Suprapubic skin (tissue), 4 donors: ENCODE data around the gene FAF2. TPM values are rescaled to one million over a fixed set of nuclear protein-coding genes. Genes with fewer than 3 reads are reported as not detected.

Experiments used
- DNase-seq, 2 donors: peaks; one replicate each; pipeline ENCODE4 v3.0.0-alpha.2; 2019; ENCODE audit warnings: low spot score in 2 of 2
- H3K27ac ChIP-seq: fragments of 200-600 bp; sonication (generic); one replicate; pipeline ENCODE4 v1.5.1; 2019
- H3K27me3 ChIP-seq: fragments of 200-600 bp; sonication (generic); one replicate; pipeline ENCODE4 v1.5.1; 2019
- H3K36me3 ChIP-seq: fragments of 200-600 bp; sonication (generic); one replicate; pipeline ENCODE4 v1.5.1; 2019
- H3K4me1 ChIP-seq: fragments of 200-600 bp; sonication (generic); one replicate; pipeline ENCODE4 v1.5.1; 2019
- H3K4me3 ChIP-seq: fragments of 200-600 bp; sonication (generic); one replicate; pipeline ENCODE4 v1.5.1; 2019; ENCODE audit warnings: mild to moderate bottlenecking
- H3K9me3 ChIP-seq: fragments of 200-600 bp; sonication (generic); one replicate; pipeline ENCODE4 v1.5.1; 2019
- CTCF ChIP-seq, 2 donors: fragments of 200-600 bp in 1 of 2; fragments of 450-650 bp in 1 of 2; sonication (generic) in 1 of 2; IDR thresholded peaks; one replicate each; pipeline ENCODE4 v1.5.1; 2016 to 2019; ENCODE audit warnings: antibody characterized with exemption in 2 of 2, mild to moderate bottlenecking in 1 of 2, moderate library complexity in 1 of 2
- EP300 ChIP-seq: sonication (generic); formaldehyde crosslinking; IDR thresholded peaks from one replicate; pipeline ENCODE4 v1.6.1; 2017; ENCODE audit warnings: antibody characterized with exemption
- POLR2A ChIP-seq, 2 donors: fragments of 450-650 bp; IDR thresholded peaks; one replicate each; pipeline ENCODE4 v1.6.1; 2017; ENCODE audit warnings: antibody characterized with exemption in 2 of 2, mild to moderate bottlenecking in 2 of 2, moderate library complexity in 2 of 2
- POLR2AphosphoS5 ChIP-seq, 3 donors: sonication (generic); formaldehyde crosslinking; IDR thresholded peaks; one replicate each; pipeline ENCODE4 v1.6.1; 2017; ENCODE audit warnings: antibody characterized with exemption in 3 of 3
- WGBS: methylation state at CpG from one replicate; pipeline ENCODE4 v1.1.5; 2018; 5-methylcytosine and 5-hydroxymethylcytosine counted together
- total RNA-seq, 4 donors: library from RNA; depleted of rRNA; stranded (reverse); fragments of >200 nt; gene quantifications; one replicate each; pipeline ENCODE4 v1.1.0, GENCODE V29; 2016

Gene FAF2
- total RNA-seq, 4 donors from 2014 or later, result 28.8 to 41.9 (median 37.1) TPM

DNA sequence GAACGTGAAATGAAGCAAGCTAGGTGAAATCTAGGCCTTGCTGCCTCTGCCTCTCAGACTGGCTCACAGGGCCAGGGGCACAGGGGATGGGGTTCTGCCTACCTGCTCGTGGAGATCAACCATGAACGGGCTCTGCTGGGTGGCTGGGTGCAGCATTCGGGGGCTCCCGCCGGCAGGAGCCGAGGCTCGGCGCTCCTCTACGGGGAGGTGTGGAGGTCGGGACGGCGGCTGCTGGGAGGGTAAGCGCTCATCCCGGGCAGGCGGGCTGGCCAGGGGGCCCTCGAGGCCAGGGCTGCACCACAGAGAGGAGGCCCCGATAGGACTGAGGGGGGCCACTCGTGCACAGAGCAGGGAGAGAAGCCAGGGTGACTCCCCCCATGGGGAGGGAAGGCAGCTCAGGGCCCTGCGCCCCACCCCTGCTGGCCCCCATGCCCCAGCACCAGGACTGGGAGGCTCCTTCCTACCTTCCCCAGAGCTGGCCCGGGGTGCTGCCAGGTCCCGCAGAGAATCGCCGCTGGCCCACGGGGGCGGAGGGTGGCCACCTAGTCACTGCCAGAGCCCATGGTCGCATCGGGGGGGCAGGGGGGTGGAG is 83.8 kb downstream of the FAF2 start:
- Histone ChIP-seq H3K4me1 (peaks cover 71% of the 10 kb centered on the region), H3K4me3 (no peak overlapping the region), H3K27ac (no peak overlapping the region), H3K9me3 (no peaks in the 10 kb centered on the region), H3K36me3 (peaks cover 51% of the 10 kb centered on the region), H3K27me3 (no peaks in the 10 kb centered on the region)
- DNase-seq, result no peak
- TF ChIP-seq EP300 (no peak), CTCF (IDR thresholded peaks at IDR 0.05) (no peak), POLR2AphosphoS5 (IDR thresholded peaks at IDR 0.05) (no peak), POLR2A (IDR thresholded peaks at IDR 0.05) (no peak)
- 79% methylated on average over 3 of the region's 28 CpGs for WGBS

GRCh38 chr5:176532795-176533194 is 84.6 kb downstream of the FAF2 start:
- TF ChIP-seq EP300 (no peak), POLR2A (IDR thresholded peaks at IDR 0.05) (no peak), CTCF (IDR thresholded peaks at IDR 0.05) (no peak), POLR2AphosphoS5 (IDR thresholded peaks at IDR 0.05) (no peak)
- H3K27me3 ChIP-seq, result no peaks in the 10 kb centered on the region
- no peak for DNase-seq
- no peak overlapping the region for H3K27ac ChIP-seq
- H3K36me3 ChIP-seq, result peaks cover 43% of the 10 kb centered on the region
- no peaks in the 10 kb centered on the region for H3K9me3 ChIP-seq
- 84% methylated on average over 7 of the region's 9 CpGs for WGBS
- peaks cover 71% of the 10 kb centered on the region for H3K4me1 ChIP-seq
- no peak overlapping the region for H3K4me3 ChIP-seq

- H3K27me3 ChIP-seq, result no peaks in the 10 kb centered on the region
- no peak for DNase-seq
- no peaks in the 10 kb centered on the region for H3K9me3 ChIP-seq
- TF ChIP-seq POLR2A (IDR thresholded peaks at IDR 0.05) (no peak), EP300 (no peak), POLR2AphosphoS5 (IDR thresholded peaks at IDR 0.05) (no peak), CTCF (IDR thresholded peaks at IDR 0.05) (no peak)
- H3K4me1 ChIP-seq, result peaks cover 74% of the 10 kb centered on the region
- peak overlapping the region; percentile 76 for H3K4me3 ChIP-seq
- H3K36me3 ChIP-seq, result peaks cover 37% of the 10 kb centered on the region
- WGBS, result 21% methylated on average over 8 of the region's 8 CpGs
- peak overlapping the region; percentile 95 for H3K27ac ChIP-seq
These were observed 85.2 kb downstream of the FAF2 start for GRCh38 chr5:176533390-176533789.

- no peaks in the 10 kb centered on the region for H3K27me3 ChIP-seq
- WGBS, result 11% methylated on average over 6 of the region's 10 CpGs
- TF ChIP-seq EP300 (no peak), CTCF (IDR thresholded peaks at IDR 0.05) (no peak), POLR2AphosphoS5 (IDR thresholded peaks at IDR 0.05) (no peak), POLR2A (IDR thresholded peaks at IDR 0.05) (no peak)
- H3K36me3 ChIP-seq, result peaks cover 31% of the 10 kb centered on the region
- H3K4me1 ChIP-seq, result peaks cover 74% of the 10 kb centered on the region
- no peaks in the 10 kb centered on the region for H3K9me3 ChIP-seq
- H3K4me3 ChIP-seq, result peak overlapping the region; percentile 76
- no peak for DNase-seq
- H3K27ac ChIP-seq, result peak overlapping the region; percentile 95
These were observed 85.9 kb downstream of the FAF2 start for GRCh38 chr5:176533894-176534611.

GRCh38 chr5:176534640-176535039 is 86.5 kb downstream of the FAF2 start:
- no peak for DNase-seq
- Histone ChIP-seq H3K4me3 (peak overlapping the region; percentile 76), H3K27me3 (no peaks in the 10 kb centered on the region), H3K36me3 (peaks cover 25% of the 10 kb centered on the region), H3K27ac (peak overlapping the region; percentile 95), H3K4me1 (peaks cover 70% of the 10 kb centered on the region), H3K9me3 (no peaks in the 10 kb centered on the region)
- TF ChIP-seq POLR2AphosphoS5 (IDR thresholded peaks at IDR 0.05) (no peak), POLR2A (IDR thresholded peaks at IDR 0.05) (no peak), CTCF (IDR thresholded peaks at IDR 0.05) (no peak), EP300 (no peak)
- no CpG with 5 or more reads among the region's 4 CpGs for WGBS
